LNCAP (cell line): ENCODE results near the gene TRMT1.
A peak's percentile ranks its signal among the peaks of the same experiment; 100 is the strongest.

Experiments
- TF ChIP-seq, protein P1 (sequence below): fragments of 450-650 bp; IDR thresholded peaks from 2 replicates; pipeline ENCODE4 v1.5.1; 2017; ENCODE audit warnings: mild to moderate bottlenecking

The TRMT1 gene

DNA sequence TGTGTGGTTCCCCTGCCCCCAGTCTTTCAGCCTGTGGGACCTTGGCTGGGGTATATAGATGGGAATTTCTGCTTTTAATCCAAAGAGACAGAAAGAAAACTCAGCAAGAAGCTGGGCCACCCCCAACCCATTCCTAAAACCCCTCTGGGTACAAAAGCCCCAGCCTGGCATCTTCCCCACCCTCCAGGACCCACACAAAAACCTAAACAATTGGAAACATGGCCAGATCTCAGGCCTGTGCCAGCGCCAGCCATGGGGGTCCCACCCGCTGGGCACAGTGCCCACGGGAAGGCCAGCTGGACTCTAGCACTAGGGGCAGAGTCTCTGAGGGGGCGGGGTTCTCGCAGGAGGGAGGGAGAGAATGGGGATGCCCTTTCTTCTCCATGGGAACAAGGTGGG lies 22.4 kb downstream of the TRMT1 start:
- TF ChIP-seq, protein P1, sequence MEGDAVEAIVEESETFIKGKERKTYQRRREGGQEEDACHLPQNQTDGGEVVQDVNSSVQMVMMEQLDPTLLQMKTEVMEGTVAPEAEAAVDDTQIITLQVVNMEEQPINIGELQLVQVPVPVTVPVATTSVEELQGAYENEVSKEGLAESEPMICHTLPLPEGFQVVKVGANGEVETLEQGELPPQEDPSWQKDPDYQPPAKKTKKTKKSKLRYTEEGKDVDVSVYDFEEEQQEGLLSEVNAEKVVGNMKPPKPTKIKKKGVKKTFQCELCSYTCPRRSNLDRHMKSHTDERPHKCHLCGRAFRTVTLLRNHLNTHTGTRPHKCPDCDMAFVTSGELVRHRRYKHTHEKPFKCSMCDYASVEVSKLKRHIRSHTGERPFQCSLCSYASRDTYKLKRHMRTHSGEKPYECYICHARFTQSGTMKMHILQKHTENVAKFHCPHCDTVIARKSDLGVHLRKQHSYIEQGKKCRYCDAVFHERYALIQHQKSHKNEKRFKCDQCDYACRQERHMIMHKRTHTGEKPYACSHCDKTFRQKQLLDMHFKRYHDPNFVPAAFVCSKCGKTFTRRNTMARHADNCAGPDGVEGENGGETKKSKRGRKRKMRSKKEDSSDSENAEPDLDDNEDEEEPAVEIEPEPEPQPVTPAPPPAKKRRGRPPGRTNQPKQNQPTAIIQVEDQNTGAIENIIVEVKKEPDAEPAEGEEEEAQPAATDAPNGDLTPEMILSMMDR, result peak; percentile 29

DNA sequence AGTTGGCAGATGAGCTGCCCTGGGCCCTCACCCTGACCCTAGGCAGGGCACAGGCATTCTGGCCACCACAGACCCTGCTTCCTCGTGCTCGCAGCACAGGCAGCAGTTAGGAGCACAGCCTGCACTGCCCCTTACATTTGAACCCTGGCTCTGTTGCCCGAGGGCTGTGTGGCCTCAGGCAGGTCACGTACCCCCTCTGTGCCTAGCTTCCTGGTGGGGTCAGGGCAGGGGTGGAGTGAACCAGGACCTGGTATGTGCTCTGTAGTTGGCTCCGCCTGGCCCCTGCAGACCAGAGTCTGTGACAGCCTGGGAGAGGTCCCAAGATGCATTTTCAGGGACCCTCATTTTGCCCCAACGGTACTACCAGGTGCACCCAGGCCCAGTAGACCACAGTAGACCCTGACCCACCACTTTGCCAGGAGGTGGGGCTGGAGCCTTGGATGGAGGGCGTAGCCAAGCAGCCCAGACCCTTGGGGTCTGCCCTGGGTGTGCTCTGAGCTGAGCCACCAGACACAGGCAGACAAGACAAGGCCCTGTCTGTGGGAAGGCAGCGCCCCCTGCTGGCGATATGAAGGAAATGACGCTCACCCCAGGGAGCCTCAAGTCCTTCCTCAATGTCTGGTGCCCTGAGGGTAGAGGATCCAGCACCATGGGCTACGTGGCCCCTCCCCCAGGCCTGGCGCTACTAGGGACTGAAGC lies 23.0 kb downstream of the TRMT1 start:
- TF ChIP-seq, protein P1, result peak; percentile 92

DNA sequence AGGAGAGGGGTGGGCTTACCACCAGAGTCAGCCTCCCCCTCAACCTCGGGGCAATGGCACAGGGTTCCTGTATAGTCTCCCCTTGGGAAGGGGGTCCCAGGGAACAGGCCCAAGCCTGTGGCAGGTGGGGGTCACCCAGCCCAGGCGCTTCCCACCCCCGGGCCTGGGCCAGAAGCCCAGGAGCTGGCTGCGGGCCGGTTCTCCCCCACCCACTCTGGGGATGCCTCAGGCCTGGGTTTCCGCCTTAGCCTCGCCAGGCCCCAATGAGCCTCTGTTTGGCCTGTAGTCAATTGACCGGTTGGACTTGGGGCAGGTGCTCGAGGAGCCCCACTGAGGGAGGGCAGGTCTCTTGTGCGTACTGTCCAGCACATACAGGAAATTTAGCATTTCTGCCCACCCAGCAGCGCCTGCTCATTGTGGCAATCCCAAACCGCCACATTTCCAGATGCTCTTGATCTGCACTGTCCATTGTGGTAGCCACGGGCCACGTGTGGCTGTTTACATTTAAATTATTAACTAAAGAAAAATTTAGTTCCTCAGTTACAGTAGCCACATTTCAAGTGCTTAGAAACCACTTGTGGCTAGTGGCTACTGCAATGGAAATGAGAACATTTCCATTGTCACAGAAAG lies 23.8 kb downstream of the TRMT1 start:
- TF ChIP-seq, protein P1, result no peak

DNA sequence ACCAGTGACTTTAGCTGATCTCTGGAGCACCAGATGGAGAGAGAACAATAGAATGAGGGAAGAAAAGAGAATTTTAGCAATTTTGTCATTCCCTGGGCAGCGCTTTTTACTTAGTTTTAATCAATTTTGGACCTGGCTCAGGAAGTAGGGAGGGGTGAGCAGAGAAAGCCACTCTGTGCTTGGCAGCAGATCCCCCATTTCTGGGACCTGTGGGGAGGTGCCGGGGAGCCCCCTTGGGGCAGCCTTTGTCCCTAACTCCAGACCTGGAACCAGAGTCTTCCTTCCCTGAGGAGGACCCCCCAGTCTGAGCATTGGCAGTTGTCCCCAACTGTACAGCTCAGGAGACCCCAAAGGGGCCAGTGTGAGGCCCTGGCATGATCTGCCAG lies 24.4 kb downstream of the TRMT1 start:
- TF ChIP-seq, protein P1, result no peak

DNA sequence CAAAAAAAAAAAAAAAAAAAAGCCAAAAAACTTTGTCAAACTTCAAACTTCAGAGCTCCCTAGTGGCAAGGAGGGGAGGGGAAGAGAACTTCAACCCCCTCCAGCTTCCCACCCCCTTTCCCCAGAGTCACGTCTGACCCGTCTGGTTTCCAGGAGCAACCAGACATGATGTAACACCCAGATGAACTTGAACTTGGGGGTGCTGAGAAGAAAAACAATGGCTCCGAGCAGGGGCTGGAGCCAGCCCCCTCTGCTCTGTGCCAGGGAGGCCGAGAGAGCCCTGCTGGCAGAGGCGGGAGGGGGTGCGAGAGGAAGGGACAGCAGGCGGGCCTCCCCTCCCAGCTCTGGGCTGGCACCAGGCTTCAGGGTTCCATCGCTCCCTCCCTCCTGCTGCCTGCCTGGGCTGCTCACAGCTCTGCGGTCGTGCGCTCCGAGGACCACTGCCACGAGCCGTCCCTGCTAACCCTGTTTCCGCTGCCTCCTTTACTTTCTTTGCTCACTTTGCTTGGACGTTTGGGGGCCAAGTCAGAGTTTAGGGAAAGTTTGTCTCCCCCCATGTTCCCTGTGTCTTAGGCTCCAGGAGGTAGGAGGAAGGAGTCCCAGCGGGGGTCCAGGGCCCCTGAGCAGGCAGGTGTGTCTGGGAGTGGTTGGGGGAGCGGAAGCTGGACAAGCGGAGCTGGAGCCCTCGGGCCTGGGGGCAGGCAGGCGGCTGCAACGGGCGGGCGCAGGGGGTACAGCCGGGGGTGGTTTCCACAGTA lies 25.0 kb downstream of the TRMT1 start:
- TF ChIP-seq, protein P1, result no peak

DNA sequence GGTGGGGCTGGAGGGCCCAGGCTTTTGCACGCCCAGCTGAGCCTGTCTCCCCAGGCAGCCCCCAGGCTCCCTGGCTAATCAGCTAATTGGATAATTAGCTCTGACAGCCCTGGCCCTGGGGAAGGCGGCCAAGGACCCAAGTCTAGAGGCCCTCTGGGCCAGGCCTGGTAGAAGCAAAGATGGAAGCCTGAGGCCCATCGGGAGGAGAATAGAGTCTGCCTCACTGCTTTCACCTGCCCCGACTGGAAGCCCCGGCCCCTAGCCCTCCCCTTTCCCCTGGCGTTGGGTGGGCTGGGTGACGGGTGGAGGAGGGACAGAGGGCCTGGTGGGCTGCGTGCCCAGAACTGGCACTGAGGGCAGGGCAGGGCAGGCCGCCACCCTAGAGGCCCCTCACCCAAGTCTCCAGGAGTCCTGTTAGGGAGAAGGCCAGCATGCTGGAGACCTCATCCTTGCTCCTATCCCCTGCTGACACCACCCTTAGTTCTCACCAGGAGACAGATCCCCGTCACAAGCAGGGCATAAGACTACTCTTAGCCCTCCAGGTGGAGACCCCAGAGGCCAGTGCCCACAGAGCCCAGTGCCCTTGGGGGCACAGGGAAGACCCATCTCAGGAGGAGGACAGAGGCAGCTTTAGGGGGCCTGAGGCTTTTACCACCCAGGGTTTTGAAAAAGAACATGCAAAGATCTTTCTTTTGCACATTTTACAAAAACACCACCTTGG lies 25.9 kb downstream of the TRMT1 start:
- TF ChIP-seq, protein P1, result no peak

DNA sequence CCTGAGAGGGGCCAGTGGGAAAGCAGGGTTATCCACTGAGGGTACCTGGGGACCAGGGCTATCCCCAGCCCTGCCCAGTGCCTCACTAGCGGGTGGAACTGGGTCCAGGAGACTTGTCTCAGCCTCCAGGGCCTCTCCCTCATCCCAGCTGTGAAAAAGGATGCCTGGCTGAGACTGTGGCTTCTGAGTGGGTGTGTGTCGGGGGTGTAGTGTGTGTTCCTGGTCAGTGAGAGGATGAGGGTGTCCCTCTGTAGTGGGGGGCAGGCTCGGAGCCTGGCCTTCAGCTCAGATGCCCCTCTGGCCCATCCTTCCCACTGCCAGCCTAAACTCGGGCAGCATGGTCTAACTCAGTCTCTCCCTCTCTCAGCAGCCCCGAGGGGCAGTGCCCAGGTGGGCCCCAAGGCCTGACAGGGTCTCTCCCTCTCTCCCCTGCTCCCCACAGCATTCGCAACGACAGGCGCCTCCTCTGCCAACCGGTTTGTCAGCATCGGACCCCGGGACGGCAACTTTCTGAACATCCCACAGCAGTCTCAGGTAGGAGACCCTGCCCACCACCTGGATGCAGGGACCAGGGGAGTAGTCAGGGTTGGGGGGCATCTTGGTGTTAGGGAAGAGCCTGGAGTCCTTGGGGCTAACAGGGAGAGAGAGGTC lies 26.6 kb downstream of the TRMT1 start:
- TF ChIP-seq, protein P1, result no peak
